OCI-LY7 (cell line): ENCODE measurements around the gene KRTAP10-12. TPM values are rescaled to one million over a fixed set of nuclear protein-coding genes. Genes with fewer than 3 reads are reported as not detected.

Source experiments
- BruUV-seq: library from RNA; stranded (reverse); fragments of 400-500 nt; replicated peaks from 2 replicates; lab custom pipeline; 2021; lab: Mats Ljungman, UMichigan
- CTCF ChIA-PET: fragments of 300-600 bp; sonication (Branson Sonifier 250); formaldehyde crosslinking; loops from one replicate; lab custom pipeline; 2022; ENCODE audit warnings: antibody characterized with exemption; ENCODE audit not compliant: unreplicated experiment; lab: Charles Lee
- POLR2A ChIA-PET: fragments of 300-600 bp; sonication (Branson Sonifier 250); formaldehyde crosslinking; loops from one replicate; lab custom pipeline; 2022; ENCODE audit warnings: antibody characterized with exemption; lab: Charles Lee
- DNase-seq: peaks from one replicate; pipeline ENCODE4 v3.0.0-alpha.2; 2015; ENCODE audit warnings: low spot score
- H2AFZ ChIP-seq: fragments of 200-600 bp; sonication (generic), shearing (Covaris generic); 2 replicates; pipeline ENCODE4 v1.6.1; 2014; ENCODE audit warnings: mild to moderate bottlenecking, antibody characterized with exemption, low read length, moderate library complexity
- H3K27ac ChIP-seq: fragments of 200-600 bp; sonication (generic); 2 replicates; pipeline ENCODE4 v1.5.1; 2014; ENCODE audit warnings: mixed run types, low read depth, mild to moderate bottlenecking, moderate library complexity, low read length, inconsistent platforms; ENCODE audit not compliant: poor library complexity, severe bottlenecking
- H3K36me3 ChIP-seq: fragments of 200-600 bp; sonication (generic); 2 replicates; pipeline ENCODE4 v1.6.1; 2014; ENCODE audit warnings: mild to moderate bottlenecking, antibody characterized with exemption, low read length, moderate library complexity, mixed read lengths; ENCODE audit not compliant: insufficient read depth
- H3K4me1 ChIP-seq: fragments of 200-600 bp; sonication (generic); 2 replicates; pipeline ENCODE4 v1.5.1; 2014; ENCODE audit warnings: mild to moderate bottlenecking, low read length; ENCODE audit not compliant: insufficient read depth, poor library complexity, severe bottlenecking
- H3K4me2 ChIP-seq: fragments of 200-600 bp; sonication (generic); 2 replicates; pipeline ENCODE4 v1.6.1; 2014; ENCODE audit warnings: mild to moderate bottlenecking, low read length
- H3K4me3 ChIP-seq: fragments of 200-600 bp; sonication (generic); 2 replicates; pipeline ENCODE4 v1.5.1; 2014; ENCODE audit warnings: mild to moderate bottlenecking, low read depth, low read length; ENCODE audit not compliant: poor library complexity, severe bottlenecking
- H3K79me2 ChIP-seq: fragments of 200-600 bp; sonication (generic); 2 replicates; pipeline ENCODE4 v1.6.1; 2016; ENCODE audit warnings: low read depth, mild to moderate bottlenecking, low read length, moderate library complexity, mixed read lengths; ENCODE audit not compliant: insufficient read depth
- H3K9me2 ChIP-seq: fragments of 200-600 bp; sonication (generic); 2 replicates; pipeline ENCODE4 v1.6.1; 2016; ENCODE audit warnings: mild to moderate bottlenecking, low read length, mixed read lengths; ENCODE audit not compliant: insufficient read depth
- H3K9me3 ChIP-seq: fragments of 200-600 bp; sonication (generic); 2 replicates; pipeline ENCODE4 v1.6.1; 2014; ENCODE audit warnings: mild to moderate bottlenecking, mixed run types, low read length, mixed read lengths
- H4K20me1 ChIP-seq: fragments of 200-600 bp; sonication (generic); 2 replicates; pipeline ENCODE4 v1.6.1; 2014; ENCODE audit warnings: mild to moderate bottlenecking, antibody characterized with exemption, low read length, moderate library complexity, mixed read lengths; ENCODE audit not compliant: insufficient read depth
- EZH2phosphoT487 ChIP-seq: fragments of 200-600 bp; sonication (generic); IDR thresholded peaks from 2 replicates; pipeline ENCODE4 v1.6.1; 2018; ENCODE audit warnings: low read depth, borderline replicate concordance, mild to moderate bottlenecking, mixed run types, antibody characterized with exemption, low read length, moderate library complexity, mixed read lengths
- intact Hi-C: fragments of 100-400 bp; cut with micrococcal nuclease; formaldehyde crosslinking; loops from one replicate; pipeline ENCODE4 v1.10.0; 2022; ENCODE audit not compliant: unreplicated experiment
- total RNA-seq, 2 experiments: library from RNA; depleted of rRNA in 1 of 2; stranded (reverse); fragments of >200 nt in 1 of 2; shearing (Covaris generic) in 1 of 2; gene quantifications; 2 replicates each; pipeline ENCODE4 v1.2.3, GENCODE V29; 2014 to 2022
- TF ChIP-seq, protein P1 (sequence below): fragments of 200-600 bp; sonication (generic); conservative IDR thresholded peaks from 2 replicates; pipeline ENCODE4 v1.5.1; 2014; ENCODE audit warnings: mild to moderate bottlenecking, antibody characterized with exemption, low read length, moderate library complexity, mixed read lengths

The KRTAP10-12 gene
- total RNA-seq, 2 experiments from 2014 or later, result not detected

DNA sequence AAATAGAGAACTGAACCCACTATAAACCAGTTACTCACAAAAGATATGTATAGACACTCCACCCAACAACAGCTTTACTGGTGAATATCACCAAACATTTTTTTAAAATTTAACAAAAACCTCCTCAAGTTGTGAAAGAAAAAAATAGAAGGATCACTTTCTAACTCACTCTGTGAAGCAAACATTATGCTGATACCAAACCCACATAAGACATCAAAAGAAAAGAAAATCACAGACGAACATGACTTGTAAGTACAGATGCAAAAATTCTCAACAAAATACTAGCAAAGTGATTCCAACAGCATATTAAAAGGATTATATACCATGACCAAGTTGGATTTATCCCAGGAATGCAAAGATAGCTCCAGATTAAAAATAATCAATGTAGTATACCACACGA, 5.3 kb upstream of the KRTAP10-12 start:
- no peak overlapping the region for H3K27ac ChIP-seq
- BruUV-seq, result no TSS peak
- H3K9me3 ChIP-seq, result 0 out of 2 replicates have a peak, but pooled peaks cover 4% of the 10 kb centered on the region
- CTCF ChIA-PET, result no interaction called here
- intact Hi-C loops, result no loop called here
- no peak overlapping the region for H3K4me3 ChIP-seq
- no peaks in the 10 kb centered on the region for H3K9me2 ChIP-seq
- TF ChIP-seq, protein P1, sequence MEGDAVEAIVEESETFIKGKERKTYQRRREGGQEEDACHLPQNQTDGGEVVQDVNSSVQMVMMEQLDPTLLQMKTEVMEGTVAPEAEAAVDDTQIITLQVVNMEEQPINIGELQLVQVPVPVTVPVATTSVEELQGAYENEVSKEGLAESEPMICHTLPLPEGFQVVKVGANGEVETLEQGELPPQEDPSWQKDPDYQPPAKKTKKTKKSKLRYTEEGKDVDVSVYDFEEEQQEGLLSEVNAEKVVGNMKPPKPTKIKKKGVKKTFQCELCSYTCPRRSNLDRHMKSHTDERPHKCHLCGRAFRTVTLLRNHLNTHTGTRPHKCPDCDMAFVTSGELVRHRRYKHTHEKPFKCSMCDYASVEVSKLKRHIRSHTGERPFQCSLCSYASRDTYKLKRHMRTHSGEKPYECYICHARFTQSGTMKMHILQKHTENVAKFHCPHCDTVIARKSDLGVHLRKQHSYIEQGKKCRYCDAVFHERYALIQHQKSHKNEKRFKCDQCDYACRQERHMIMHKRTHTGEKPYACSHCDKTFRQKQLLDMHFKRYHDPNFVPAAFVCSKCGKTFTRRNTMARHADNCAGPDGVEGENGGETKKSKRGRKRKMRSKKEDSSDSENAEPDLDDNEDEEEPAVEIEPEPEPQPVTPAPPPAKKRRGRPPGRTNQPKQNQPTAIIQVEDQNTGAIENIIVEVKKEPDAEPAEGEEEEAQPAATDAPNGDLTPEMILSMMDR, result no peak
- no peak for TF ChIP-seq EZH2phosphoT487
- H2AFZ ChIP-seq, result no peak overlapping the region
- no peaks in the 10 kb centered on the region for H3K79me2 ChIP-seq
- H3K36me3 ChIP-seq, result no peaks in the 10 kb centered on the region
- no peak for DNase-seq
- no peaks in the 10 kb centered on the region for H3K4me1 ChIP-seq
- H4K20me1 ChIP-seq, result no peaks in the 10 kb centered on the region
- POLR2A ChIA-PET, result interaction anchor here (0.6 kb wide), 1 partner anchor 869 kb away, joined by 5 read pairs; no protein-coding TSS in a partner anchor
- H3K4me2 ChIP-seq, result no peak overlapping the region

DNA sequence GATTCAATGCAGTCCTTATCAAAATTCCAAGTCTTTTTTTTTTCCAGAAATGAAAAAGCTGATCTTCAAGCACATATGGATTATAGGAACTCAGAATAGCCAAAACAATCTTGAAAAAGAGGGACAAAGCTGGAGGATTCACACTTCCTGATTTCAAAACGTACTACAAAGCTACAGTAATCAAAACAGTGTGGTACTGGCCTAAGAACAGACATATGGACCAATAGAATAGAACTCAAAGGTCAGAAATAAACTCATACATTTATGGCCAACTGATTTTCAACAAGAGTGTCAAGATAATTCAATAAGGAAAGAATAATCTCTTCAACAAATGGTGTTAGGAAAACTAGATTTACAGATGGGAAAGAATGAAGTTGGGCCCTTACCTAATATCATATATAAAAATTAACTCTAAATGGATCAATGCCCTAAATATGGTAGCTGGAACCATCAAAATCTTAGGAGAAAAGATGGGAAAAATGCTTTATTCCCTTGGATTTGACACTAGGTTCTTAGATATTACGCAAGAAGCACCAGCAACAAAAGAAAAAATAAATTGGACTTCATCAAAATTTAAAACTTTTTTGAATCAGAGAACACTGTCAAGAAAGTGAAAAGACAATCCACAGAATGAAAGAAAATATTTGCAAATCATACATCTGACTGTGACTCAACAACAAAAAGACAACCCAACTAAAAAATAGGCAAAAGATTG, 4.0 kb upstream of the KRTAP10-12 start:
- BruUV-seq, result no TSS peak
- DNase-seq, result no peak
- Histone ChIP-seq H3K4me3 (no peak overlapping the region), H4K20me1 (no peaks in the 10 kb centered on the region), H3K36me3 (no peaks in the 10 kb centered on the region), H3K4me1 (no peaks in the 10 kb centered on the region), H3K27ac (no peak overlapping the region), H3K79me2 (no peaks in the 10 kb centered on the region), H3K4me2 (no peak overlapping the region), H3K9me2 (no peaks in the 10 kb centered on the region), H3K9me3 (0 out of 2 replicates have a peak, but pooled peaks cover 4% of the 10 kb centered on the region), H2AFZ (no peak overlapping the region)
- POLR2A ChIA-PET, result interaction anchor here (0.6 kb wide), 1 partner anchor 474 kb away, joined by 3 read pairs; no protein-coding TSS in a partner anchor
- CTCF ChIA-PET, result no interaction called here
- TF ChIP-seq EZH2phosphoT487, result no peak
- TF ChIP-seq, protein P1, result no peak
- intact Hi-C loops, result no loop called here

DNA sequence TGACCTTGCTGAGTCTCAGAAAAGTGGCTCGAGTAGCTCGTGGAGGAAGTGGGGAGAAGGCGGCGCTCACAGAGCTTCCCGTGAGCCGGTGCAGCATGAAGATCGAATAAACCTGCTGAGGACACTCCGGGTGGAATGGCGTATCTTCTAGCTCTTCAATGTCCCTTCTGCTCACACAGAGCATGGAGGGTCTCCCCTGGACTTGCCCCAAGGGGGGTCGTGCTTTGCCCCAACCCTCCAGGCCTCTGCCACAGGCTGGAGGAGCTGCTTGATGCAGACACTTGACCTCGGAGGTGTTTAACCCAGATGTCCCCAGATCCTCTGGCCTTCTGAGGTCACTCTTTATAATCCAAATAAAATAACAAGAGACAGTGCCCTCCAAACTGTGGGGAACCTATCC, 2.2 kb upstream of the KRTAP10-12 start:
- DNase-seq, result no peak
- no peaks in the 10 kb centered on the region for H3K36me3 ChIP-seq
- CTCF ChIA-PET, result no interaction called here

More for the DNA sequence above, 2.2 kb upstream of the KRTAP10-12 start:
- no peak overlapping the region for H3K4me2 ChIP-seq
- H2AFZ ChIP-seq, result no peak overlapping the region
- no peak overlapping the region for H3K27ac ChIP-seq
- intact Hi-C loops, result no loop called here
- BruUV-seq, result no TSS peak
- TF ChIP-seq EZH2phosphoT487, result no peak
- TF ChIP-seq, protein P1, result no peak
- H3K9me2 ChIP-seq, result no peaks in the 10 kb centered on the region
- no peaks in the 10 kb centered on the region for H3K79me2 ChIP-seq
- H3K9me3 ChIP-seq, result 0 out of 2 replicates have a peak, but pooled peaks cover 4% of the 10 kb centered on the region
- no peaks in the 10 kb centered on the region for H3K4me1 ChIP-seq
- POLR2A ChIA-PET, result no interaction called here
- H3K4me3 ChIP-seq, result no peak overlapping the region
- H4K20me1 ChIP-seq, result no peaks in the 10 kb centered on the region
